ENCODE results near the gene DNM3.

Gene DNM3

DNA sequence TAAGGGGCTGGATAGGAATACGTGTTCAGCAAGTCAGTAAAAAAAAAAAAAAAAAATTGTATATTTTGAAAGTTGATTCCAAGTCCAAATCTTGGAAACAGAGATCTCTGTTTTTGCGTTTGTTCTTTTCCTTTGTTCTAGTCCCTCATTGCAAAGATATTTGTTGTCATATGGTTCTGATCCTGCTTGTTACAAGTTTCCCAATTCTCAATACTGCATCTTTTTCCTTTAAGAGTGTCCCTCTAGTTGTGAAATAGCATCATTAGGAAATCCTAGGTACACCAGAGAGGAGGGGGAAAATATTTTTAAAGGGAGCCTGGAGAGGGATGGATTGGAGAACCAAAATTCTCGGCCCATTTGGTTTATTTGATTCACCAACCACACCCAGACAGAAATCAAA lies 426.9 kb downstream of the DNM3 start:
- no peak for DNase-seq (ENCODE audit: low read depth in 2 of 2, low spot score in 1 of 2)

DNA sequence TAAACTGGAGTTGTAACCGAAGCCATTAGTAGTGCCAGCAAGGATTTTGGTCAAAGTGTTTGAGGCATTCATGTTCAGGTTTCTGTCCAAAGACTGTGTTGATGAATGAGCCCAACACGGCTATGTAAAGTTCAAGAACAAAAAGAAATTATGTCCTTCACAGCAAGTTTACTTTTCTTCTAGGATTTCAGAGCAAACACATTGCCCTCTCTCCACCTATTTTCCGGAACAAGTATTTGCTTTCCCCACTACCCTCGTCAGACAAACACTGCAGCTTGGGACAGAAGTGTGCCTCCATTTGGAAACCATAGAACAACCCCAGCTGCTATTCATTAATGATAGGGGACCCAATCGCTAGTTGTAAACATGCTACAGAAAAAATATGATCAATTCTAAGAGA lies 427.8 kb downstream of the DNM3 start:
- DNase-seq (ENCODE audit: low read depth in 2 of 2, low spot score in 1 of 2) = no peak

- DNase-seq (ENCODE audit: low read depth in 2 of 2, low spot score in 1 of 2) = no peak
These were observed 428.3 kb downstream of the DNM3 start for GRCh38 chr1:172269644-172270043.

- DNase-seq (ENCODE audit: low read depth in 2 of 2, low spot score in 1 of 2) = no peak
These were observed 429.3 kb downstream of the DNM3 start for GRCh38 chr1:172270605-172271004.

GRCh38 chr1:172272087-172272486 lies 430.8 kb downstream of the DNM3 start:
- DNase-seq (ENCODE audit: low read depth in 2 of 2, low spot score in 1 of 2) = no peak

- DNase-seq (ENCODE audit: low read depth in 2 of 2, low spot score in 1 of 2) = no peak
These were observed 432.5 kb downstream of the DNM3 start for GRCh38 chr1:172273647-172274396.

- DNase-seq (ENCODE audit: low read depth in 2 of 2, low spot score in 1 of 2) = no peak
These were observed 434.2 kb downstream of the DNM3 start for GRCh38 chr1:172275478-172275877.

DNA sequence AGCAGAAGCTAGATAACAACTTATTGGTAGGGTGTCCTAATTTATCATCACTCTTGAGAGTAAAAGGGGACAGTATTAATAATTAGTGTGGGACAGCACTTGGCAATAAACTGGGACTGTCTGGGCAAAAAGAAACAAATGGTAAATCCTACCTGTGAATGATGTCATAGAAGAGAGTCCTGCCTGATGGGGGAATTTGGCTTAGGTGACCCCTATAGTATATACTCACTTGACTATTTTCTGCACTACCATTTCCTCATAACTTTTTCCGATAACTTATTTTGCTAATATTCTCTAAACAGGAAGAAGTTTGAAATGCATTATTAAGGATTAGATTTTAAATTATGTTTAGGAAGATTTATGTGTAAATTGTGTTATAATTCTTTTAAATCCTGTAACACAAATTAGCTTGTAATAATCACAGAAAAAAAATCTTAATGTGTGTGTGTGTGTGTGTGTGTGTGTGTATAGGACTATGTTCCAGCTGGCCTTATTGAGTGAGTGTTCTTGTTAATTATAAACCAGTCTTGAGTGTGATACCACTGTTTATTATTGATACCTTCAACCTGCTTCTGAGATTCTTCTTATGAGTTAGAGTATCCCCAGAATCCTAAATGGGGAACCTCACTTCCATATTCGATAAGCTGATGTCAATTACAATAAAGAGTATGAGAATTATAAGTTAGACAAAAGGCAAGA lies 435.0 kb downstream of the DNM3 start:
- DNase-seq (ENCODE audit: low read depth in 2 of 2, low spot score in 1 of 2) = no peak

DNA sequence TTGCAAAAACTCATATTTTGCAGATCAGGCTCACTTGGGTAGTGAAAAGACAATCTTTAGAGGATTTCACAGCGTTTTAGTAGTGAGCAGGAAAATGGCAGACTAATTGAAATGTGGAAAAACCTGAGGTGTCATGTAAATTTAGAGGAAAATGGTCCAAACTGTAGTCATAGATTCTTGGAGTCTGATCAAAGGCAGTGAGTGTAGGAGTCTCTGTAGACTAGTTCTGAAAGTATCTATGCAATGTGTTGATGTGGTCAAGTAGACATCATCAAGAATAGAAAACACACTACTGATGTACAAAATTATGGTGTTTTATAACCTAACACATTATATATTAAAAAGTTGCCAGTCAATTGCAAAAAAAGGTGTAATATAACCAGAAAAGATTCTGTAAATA lies 436.0 kb downstream of the DNM3 start:
- DNase-seq (ENCODE audit: low read depth in 2 of 2, low spot score in 1 of 2) = no peak

- no peak for DNase-seq (ENCODE audit: low read depth in 2 of 2, low spot score in 1 of 2)
These were observed 436.7 kb downstream of the DNM3 start for GRCh38 chr1:172277989-172278388.

GRCh38 chr1:172278478-172278877 lies 437.2 kb downstream of the DNM3 start:
- DNase-seq (ENCODE audit: low read depth in 2 of 2, low spot score in 1 of 2) = no peak

- DNase-seq (ENCODE audit: low read depth in 2 of 2, low spot score in 1 of 2) = no peak
These were observed 438.8 kb downstream of the DNM3 start for GRCh38 chr1:172279939-172280636.

- DNase-seq (ENCODE audit: low read depth in 2 of 2, low spot score in 1 of 2) = no peak
These were observed 442.5 kb downstream of the DNM3 start for GRCh38 chr1:172283766-172284165.

DNA sequence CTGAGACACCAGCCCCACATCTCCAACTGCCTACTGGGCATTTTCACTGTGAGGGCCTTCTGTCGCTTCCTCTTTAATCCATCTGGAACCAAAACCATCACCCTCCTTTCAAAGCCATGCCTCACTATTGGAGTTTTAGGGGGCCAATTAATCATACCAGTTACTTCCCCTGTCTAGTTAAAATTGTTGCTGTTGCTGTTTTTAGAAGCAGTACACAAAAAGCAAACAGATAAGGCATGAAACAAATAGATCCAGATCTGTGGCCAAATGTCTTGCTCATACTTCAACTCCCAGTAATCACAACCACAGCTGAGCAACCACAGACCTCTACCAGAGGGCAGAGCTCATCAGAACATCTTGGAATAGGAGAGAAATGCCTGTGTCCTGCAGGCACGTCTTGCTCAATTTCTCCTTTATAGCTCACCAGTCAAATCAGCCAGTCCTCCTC lies 445.4 kb downstream of the DNM3 start:
- no peak for DNase-seq (ENCODE audit: low read depth in 2 of 2, low spot score in 1 of 2)

DNA sequence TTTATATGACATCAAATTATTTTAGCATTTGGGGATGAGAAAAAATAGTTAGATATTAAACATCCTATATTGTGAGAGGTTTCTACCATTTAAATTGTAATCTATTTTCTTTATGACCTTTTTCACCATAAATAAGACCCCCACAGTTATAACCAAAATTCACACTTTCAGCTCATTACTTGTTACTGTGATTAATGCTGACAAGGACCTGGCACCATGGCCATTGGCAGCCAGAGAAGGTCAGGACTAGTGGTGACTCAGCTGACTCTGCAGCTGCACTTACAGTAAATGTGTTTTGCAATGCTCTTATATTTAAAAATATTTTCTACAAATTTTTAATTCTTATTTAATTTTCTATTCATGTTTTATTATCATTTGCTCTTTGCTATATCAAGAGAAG lies 445.9 kb downstream of the DNM3 start:
- no peak for DNase-seq (ENCODE audit: low read depth in 2 of 2, low spot score in 1 of 2)

- DNase-seq (ENCODE audit: low read depth in 2 of 2, low spot score in 1 of 2) = no peak
These were observed 447.3 kb downstream of the DNM3 start for GRCh38 chr1:172288581-172288980.

DNA sequence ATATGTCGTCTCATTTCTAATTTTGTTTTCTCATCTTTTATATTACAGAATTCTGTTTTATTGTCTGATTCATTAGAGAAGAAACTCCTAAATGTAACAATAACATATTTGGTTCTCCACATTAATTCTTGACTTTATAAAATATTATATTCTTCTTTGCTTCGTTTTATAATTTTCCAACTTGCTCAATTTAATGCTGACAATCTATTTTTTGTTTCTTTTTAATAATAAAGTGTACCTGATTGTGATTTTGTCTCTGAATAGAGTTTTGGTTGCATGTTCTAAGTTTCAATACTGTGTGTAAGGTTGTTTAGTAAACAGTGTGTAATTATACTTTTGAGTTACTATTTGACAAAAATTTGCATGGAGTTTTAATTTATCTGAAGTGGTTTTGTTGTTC lies 448.1 kb downstream of the DNM3 start:
- no peak for DNase-seq (ENCODE audit: low read depth in 2 of 2, low spot score in 1 of 2)

- no peak for DNase-seq (ENCODE audit: low read depth in 2 of 2, low spot score in 1 of 2)
These were observed 451.5 kb downstream of the DNM3 start for GRCh38 chr1:172292840-172293239.

DNA sequence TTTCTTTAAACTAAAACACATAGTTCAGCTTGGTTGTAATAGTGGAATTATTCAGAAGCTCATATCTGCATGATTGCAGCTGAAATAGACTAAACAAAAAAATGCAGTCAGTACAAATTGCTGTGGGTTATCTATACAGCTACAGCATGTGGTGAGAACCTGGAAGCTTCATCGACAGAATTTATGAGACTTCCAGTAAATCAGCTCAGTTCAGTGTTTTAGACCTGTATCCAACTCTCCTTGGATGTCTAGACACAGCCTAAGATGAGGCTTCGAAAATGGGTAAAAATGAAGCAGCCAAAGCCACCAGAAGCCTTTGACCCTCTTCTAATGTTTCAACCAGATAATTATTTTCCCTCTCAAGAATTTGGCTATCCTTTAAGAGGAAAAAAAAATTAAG lies 452.1 kb downstream of the DNM3 start:
- no peak for DNase-seq (ENCODE audit: low read depth in 2 of 2, low spot score in 1 of 2)

DNA sequence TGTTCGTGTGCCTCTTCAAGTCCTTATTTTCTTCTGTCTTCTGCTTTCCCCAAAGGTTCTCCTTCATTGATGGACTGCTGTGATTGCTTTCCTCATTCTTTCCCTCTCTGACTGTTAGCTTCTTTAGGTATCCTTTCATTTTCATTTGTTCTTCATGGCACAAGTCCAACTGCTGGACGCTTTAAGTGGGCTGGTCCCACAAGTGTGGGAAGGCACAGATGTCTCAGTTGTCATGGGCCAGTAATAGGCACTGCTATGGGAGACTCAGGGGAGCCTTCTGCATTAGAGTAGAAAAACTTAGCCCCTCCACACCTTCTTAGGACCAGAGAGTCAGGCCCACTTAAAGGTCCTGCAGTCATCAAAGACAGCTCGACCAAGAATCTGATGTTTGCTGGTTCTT lies 456.8 kb downstream of the DNM3 start:
- no peak for DNase-seq (ENCODE audit: low read depth in 2 of 2, low spot score in 1 of 2)

DNA sequence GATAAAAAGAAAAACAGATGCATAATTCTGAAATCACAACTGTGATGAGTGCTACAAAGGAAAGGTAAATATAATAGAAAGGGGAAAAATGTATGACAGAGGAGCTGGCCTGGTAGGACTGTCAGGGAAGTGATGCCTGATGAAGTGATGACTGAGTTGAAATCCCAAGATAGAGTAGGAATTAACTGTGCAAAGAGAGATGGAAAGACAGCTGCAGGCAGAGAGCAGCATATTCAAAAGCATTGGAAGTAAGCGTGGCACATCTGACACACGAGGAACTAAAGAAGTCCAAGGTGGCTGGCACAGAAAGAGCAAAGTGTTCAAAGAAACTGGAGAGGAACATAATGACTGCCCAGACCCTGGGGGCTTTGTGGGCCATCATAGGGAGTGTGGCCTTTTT lies 457.6 kb downstream of the DNM3 start:
- no peak for DNase-seq (ENCODE audit: low read depth in 2 of 2, low spot score in 1 of 2)

- no peak for DNase-seq (ENCODE audit: low read depth in 2 of 2, low spot score in 1 of 2)
These were observed 458.2 kb downstream of the DNM3 start for GRCh38 chr1:172299515-172299914.
